ENCODE measurements around the gene MRPL23. TPM values are rescaled to one million over a fixed set of nuclear protein-coding genes. Genes with fewer than 3 reads are reported as not detected.

The MRPL23 gene
- 100 to 1,000 TPM; 128 to 210 TPM for total RNA-seq

GRCh38 chr11:1946812-1947484, at the start of gene MRPL23:
MRPL23 (plus strand) TSS chr11:1947332; CDS start chr11:1947363, 31 bp downstream.
- no peaks in the 10 kb centered on the region for H3K36me3 ChIP-seq
- TF ChIP-seq CTCF (IDR thresholded peaks at IDR 0.05), result no peak
- no peak within 1 kb of the TSS for H3K4me3 ChIP-seq
- no peaks in the 10 kb centered on the region for H3K27me3 ChIP-seq
- H3K4me1 ChIP-seq, result no peaks in the 10 kb centered on the region
- H3K9me3 ChIP-seq, result no peaks in the 10 kb centered on the region
- no peak within 1 kb of the TSS for H3K27ac ChIP-seq
- DNase-seq (ENCODE audit: low spot score), result no peak

GRCh38 chr11:1899090-1899489, 48.0 kb upstream of the MRPL23 start:
- no peak for TF ChIP-seq CTCF (IDR thresholded peaks at IDR 0.05)
- Histone ChIP-seq H3K27ac (no peak overlapping the region), H3K4me3 (no peak overlapping the region), H3K4me1 (no peaks in the 10 kb centered on the region), H3K27me3 (no peaks in the 10 kb centered on the region), H3K9me3 (no peaks in the 10 kb centered on the region), H3K36me3 (no peaks in the 10 kb centered on the region)
- DNase-seq (ENCODE audit: low spot score), result no peak

- H3K9me3 ChIP-seq, result no peaks in the 10 kb centered on the region
These were observed 47.4 kb upstream of the MRPL23 start for GRCh38 chr11:1899686-1900085.

GRCh38 chr11:1906181-1906580, 41.0 kb upstream of the MRPL23 start:
- peaks cover 0 to 26% of the 10 kb centered on the region in 2 donors for H3K4me1 ChIP-seq
- no peak for TF ChIP-seq CTCF (IDR thresholded peaks at IDR 0.05)
- H3K36me3 ChIP-seq, result no peaks in the 10 kb centered on the region
- no peak for DNase-seq (ENCODE audit: low spot score)
- no peak overlapping the region for H3K4me3 ChIP-seq
- H3K9me3 ChIP-seq, result no peaks in the 10 kb centered on the region
- H3K27ac ChIP-seq, result peak overlapping the region; percentile 68 to 74
- no peaks in the 10 kb centered on the region for H3K27me3 ChIP-seq

More at GRCh38 chr11:1899686-1900085, 47.4 kb upstream of the MRPL23 start:
- H3K4me1 ChIP-seq, result no peaks in the 10 kb centered on the region
- no peaks in the 10 kb centered on the region for H3K36me3 ChIP-seq
- no peak overlapping the region for H3K4me3 ChIP-seq
- no peaks in the 10 kb centered on the region for H3K27me3 ChIP-seq
- DNase-seq (ENCODE audit: low spot score), result no peak
- no peak for TF ChIP-seq CTCF (IDR thresholded peaks at IDR 0.05)
- no peak overlapping the region for H3K27ac ChIP-seq

GRCh38 chr11:1906611-1907423, 40.3 kb upstream of the MRPL23 start:
- peaks cover 0 to 26% of the 10 kb centered on the region in 2 donors for H3K4me1 ChIP-seq
- no peaks in the 10 kb centered on the region for H3K27me3 ChIP-seq
- no peaks in the 10 kb centered on the region for H3K9me3 ChIP-seq
- H3K27ac ChIP-seq, result peak overlapping the region; percentile 68 to 74
- no peaks in the 10 kb centered on the region for H3K36me3 ChIP-seq
- H3K4me3 ChIP-seq, result no peak overlapping the region
- no peak for TF ChIP-seq CTCF (IDR thresholded peaks at IDR 0.05)
- no peak for DNase-seq (ENCODE audit: low spot score)

Data from right atrium auricular region (tissue), 2 donors.